Measurements from ENCODE around the gene HOMER3.

GRCh38 chr19:18913466-18913865 is 27.6 kb downstream of the HOMER3 start:
- TF ChIP-seq EZH2 (IDR thresholded peaks at IDR 0.05; ENCODE audit: borderline replicate concordance, low read length) (no peak), CTCF (IDR thresholded peaks at IDR 0.05; ENCODE audit: low read length) (no peak)

Measured in OCI-LY1 (cell line).